Tibial nerve (tissue), 4 donors: ENCODE measurements around the gene MYADM.

Experiments
- EP300 ChIP-seq, 2 donors: sonication (generic); formaldehyde crosslinking; IDR thresholded peaks; one replicate each; pipeline ENCODE4 v1.6.1; 2017; ENCODE audit warnings: antibody characterized with exemption in 2 of 2, mild to moderate bottlenecking in 1 of 2
- TF ChIP-seq, protein P1 (sequence below), 5 experiments: fragments of 200-600 bp in 3 of 5; fragments of 450-650 bp in 2 of 5; sonication (generic) in 3 of 5; IDR thresholded peaks; one replicate each; pipeline ENCODE4 v1.5.1; 2016 to 2019; ENCODE audit warnings: antibody characterized with exemption in 5 of 5, mild to moderate bottlenecking in 3 of 5, moderate library complexity in 2 of 5

DNA sequence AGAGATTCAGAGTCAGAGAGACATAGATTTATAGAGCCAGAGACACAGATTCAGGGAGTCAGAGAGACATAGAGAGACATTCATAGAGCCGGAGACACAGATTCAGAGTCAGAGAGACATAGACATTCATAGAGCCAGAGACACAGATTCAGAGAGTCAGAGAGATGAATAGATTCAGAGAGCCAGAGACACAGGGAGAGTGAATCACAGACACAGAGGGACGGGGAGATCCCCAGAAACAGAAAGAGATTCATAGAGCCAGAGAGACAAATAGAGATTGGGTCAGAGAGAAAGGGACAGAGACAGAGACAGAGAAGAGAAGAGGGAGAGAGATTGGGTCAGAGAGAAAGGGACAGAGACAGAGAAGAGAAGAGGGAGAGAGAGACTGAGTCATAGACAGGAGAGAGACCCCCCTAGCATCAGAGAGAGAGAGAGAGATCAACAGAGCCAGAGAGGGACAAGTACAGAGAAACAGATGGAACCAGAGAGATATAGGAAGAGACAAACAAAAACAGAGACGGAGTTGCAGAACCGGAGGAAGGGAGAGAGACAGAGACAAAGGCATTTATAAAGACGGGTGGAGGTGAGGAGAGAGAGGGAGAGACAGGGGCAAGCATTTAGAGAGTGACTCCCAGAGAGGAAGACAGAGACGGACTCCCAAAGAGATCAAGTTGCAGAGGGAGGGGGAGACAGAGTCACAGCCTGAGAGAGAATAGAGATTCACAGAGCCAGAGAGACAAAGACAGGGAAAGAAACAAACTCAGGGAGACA is 13.2 kb downstream of the MYADM start:
- TF ChIP-seq, protein P1, sequence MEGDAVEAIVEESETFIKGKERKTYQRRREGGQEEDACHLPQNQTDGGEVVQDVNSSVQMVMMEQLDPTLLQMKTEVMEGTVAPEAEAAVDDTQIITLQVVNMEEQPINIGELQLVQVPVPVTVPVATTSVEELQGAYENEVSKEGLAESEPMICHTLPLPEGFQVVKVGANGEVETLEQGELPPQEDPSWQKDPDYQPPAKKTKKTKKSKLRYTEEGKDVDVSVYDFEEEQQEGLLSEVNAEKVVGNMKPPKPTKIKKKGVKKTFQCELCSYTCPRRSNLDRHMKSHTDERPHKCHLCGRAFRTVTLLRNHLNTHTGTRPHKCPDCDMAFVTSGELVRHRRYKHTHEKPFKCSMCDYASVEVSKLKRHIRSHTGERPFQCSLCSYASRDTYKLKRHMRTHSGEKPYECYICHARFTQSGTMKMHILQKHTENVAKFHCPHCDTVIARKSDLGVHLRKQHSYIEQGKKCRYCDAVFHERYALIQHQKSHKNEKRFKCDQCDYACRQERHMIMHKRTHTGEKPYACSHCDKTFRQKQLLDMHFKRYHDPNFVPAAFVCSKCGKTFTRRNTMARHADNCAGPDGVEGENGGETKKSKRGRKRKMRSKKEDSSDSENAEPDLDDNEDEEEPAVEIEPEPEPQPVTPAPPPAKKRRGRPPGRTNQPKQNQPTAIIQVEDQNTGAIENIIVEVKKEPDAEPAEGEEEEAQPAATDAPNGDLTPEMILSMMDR (IDR thresholded peaks at IDR 0.05) = no peak
- TF ChIP-seq EP300 (IDR thresholded peaks at IDR 0.05) = no peak
